Fibroblast of the aortic adventitia (primary cell): ENCODE data around the gene NELFE. TPM values are rescaled to one million over a fixed set of nuclear protein-coding genes. Genes with fewer than 3 reads are reported as not detected.

Experiments used
- DNase-seq: peaks from one replicate; pipeline ENCODE4 v3.0.0-alpha.2; 2010; ENCODE audit warnings: low read depth
- H3K4me3 ChIP-seq: 2 replicates; pipeline ENCODE4 v1.5.1; 2011; ENCODE audit warnings: low read depth, mild to moderate bottlenecking, control low read depth, low read length, moderate library complexity
- total RNA-seq: library from RNA; depleted of rRNA; stranded (reverse); fragments of >200 nt; gene quantifications from 2 replicates; pipeline ENCODE4 v1.2.3, GENCODE V29; 2012; ENCODE audit warnings: low replicate concordance
- TF ChIP-seq, protein P1 (sequence below): IDR thresholded peaks from 2 replicates; pipeline ENCODE4 v1.5.1; 2011; ENCODE audit warnings: mild to moderate bottlenecking, low read length, control low read depth, inconsistent platforms; ENCODE audit not compliant: insufficient read depth

Gene NELFE
- total RNA-seq, 1 donor = 109 TPM

DNA sequence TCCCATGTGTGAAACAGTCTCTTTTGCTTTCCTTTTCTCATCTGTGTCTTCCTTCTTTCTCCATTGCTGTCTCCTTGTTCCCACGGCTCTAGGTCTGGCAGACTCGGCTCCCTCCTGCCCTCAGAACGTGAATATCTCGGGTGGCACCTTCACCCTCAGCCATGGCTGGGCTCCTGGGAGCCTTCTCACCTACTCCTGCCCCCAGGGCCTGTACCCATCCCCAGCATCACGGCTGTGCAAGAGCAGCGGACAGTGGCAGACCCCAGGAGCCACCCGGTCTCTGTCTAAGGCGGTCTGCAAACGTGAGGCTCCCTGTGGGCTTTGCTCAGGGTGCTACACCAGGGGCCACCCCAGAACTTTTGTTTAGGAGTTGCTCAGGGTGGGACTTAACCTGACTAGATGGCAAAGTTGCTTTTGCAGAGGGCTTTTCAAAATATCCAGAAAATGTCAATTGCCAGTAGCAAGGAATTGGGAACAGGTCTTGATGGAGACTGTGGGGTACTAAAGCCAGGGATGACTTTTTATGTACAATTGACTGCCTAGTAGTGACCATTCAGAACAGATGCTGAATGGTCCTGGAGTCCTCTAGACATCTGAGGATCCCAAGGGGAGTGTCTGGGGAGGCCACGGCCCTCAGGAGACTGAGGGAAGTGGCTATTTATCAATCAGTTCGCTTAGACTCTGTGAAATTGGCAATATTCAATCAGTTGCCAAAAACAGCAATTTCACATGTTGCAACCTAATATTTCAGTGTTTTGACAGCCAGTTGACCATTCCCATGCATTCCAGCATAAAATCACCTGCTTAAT, 30.7 kb downstream of the NELFE start:
- DNase-seq = no peak
- TF ChIP-seq, protein P1, sequence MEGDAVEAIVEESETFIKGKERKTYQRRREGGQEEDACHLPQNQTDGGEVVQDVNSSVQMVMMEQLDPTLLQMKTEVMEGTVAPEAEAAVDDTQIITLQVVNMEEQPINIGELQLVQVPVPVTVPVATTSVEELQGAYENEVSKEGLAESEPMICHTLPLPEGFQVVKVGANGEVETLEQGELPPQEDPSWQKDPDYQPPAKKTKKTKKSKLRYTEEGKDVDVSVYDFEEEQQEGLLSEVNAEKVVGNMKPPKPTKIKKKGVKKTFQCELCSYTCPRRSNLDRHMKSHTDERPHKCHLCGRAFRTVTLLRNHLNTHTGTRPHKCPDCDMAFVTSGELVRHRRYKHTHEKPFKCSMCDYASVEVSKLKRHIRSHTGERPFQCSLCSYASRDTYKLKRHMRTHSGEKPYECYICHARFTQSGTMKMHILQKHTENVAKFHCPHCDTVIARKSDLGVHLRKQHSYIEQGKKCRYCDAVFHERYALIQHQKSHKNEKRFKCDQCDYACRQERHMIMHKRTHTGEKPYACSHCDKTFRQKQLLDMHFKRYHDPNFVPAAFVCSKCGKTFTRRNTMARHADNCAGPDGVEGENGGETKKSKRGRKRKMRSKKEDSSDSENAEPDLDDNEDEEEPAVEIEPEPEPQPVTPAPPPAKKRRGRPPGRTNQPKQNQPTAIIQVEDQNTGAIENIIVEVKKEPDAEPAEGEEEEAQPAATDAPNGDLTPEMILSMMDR = no peak
- H3K4me3 ChIP-seq = no peak overlapping the region

DNA sequence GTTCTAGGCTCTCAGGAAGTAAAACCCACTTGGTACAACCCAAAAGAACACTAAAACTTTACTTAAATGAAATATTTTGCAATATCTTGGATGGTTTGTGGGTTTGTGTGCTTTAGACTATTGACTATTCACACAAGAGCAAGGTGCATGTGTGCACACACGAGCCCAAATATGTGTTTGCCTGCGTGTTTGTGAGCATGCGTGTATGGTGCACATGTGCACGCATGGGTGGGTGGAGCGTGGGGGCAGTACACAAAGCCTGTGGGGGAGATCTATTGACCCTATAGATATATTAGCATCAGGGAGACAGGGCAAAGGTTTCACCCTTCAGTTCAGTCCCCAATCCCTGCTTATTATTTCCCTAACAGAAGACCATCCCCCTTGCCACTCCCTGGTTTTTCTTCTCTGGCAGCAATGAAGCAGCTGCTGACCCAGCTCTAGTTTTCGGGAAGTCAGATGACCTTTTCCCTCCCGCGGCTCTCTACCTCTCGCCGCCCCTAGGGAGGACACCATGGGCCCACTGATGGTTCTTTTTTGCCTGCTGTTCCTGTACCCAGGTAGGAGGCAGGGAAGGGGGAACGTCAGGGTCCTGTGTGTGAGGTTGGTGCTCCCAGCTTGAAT, 31.4 kb downstream of the NELFE start, which contains the start of gene C2:
TSS of gene C2 (plus strand) at position 476 of the 621 bp plus-strand sequence. CDS start at position 512, 36 bp downstream.
- no peak for DNase-seq
- TF ChIP-seq, protein P1 = no peak
- no peak within 1 kb of the TSS for H3K4me3 ChIP-seq

DNA sequence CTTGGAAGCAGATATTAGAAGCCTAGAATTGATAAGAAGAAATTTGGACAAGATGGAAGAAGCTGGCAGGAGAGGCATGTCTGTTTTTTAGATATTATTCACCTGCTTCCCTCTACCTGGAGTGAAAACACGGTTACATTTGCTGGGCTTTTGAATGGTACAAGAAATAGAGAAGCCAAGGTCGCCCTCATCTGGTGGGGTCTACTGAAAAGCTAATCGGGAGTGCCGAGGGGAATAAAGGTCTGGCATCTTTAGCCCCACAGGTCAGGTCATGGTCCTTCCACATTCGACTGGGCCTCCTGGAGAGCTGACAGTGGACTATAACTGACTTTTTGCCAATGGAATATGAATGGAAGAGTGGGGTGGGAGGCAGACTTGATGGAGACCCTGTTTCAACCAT, 35.8 kb downstream of the NELFE start:
- TF ChIP-seq, protein P1 = peak; percentile 19
- H3K4me3 ChIP-seq = no peak overlapping the region
- DNase-seq = peak; percentile 29

DNA sequence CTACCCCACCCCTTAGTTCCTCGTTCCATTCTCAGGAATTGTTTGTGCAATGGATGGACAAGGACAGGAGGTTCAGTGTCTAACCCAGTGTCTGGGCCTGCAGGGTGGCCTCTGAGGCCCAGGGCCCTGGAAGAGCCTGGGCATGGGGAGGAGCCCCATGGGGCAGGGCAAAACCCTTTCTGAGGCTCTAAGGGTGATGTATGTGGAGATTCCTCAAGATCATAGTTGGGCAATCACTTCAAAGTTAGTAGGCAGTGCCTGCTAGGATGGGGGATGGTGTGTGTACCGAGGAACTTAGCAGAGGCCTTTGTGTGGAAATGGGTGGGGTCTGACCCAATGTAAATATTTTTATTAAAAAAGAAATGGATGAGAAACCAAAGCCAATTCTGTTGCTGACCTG, 38.0 kb downstream of the NELFE start:
- peak; percentile 31 for DNase-seq
- no peak overlapping the region for H3K4me3 ChIP-seq
- TF ChIP-seq, protein P1 = no peak

DNA sequence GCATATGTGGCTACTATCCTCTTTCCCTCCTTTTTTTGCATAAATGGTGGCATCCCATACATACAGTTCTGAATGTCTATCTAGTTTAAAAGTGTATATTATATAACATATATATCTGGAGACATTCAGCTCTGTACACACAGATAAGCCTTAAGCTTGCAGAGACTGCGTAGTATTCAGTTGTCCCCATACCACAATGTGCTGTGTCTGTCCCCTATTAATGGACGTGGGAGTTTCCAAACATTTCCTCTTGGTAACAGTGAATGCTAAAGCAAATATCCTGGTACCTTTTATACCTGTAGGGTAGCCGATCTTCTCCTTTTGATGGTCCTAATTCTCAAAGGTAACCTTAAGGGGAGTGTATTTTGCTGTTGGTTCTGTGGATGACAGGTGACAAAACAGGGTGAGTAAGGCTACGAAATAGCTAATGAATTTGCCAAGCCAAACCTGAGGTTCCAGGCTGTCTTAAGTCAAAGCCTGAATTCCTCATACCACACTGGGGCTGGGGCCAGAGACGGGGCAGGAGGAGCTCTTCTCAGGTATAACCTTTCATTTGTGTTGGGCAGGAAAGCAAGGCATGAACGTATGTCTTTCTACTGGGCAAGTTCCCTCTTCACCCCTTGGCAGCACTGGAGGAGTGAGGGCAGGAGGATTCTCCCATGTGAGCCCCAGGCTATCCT, 39.0 kb downstream of the NELFE start:
- DNase-seq = no peak
- no peak overlapping the region for H3K4me3 ChIP-seq
- TF ChIP-seq, protein P1 = no peak

DNA sequence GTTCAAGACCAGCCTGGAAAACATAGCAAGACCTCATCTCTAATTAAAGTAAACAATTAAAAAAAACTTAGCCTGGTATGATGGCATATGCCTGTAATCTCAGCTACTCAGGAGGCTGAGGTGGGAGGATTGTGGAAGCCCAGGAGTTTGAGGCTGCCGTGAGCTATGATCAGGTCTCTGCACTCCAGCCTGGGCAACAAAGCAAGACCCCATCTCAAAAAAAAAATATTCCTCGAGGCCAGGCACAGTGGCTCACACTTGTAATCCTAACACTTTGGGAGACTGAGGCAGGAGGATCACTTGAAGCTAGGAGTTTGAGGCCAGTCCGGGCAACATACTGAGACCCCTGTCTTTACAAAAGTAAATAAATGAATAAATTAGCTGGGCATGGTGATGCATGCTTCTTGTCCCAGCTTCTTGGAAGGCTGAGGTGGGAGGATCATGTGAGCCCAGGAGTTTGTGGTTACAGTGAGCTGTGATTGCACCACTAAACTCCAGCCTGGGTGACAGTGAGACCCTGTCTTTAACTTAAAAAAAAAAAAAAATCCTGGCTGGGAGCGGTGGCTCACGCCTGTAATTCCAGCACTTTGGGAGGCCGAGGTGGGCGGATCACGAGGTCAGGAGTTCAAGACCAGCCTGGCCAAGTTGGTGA, 40.6 kb downstream of the NELFE start:
- TF ChIP-seq, protein P1 = no peak
- DNase-seq = no peak

More for the DNA sequence above, 40.6 kb downstream of the NELFE start:
- H3K4me3 ChIP-seq = no peak overlapping the region
